GM18502 (cell line): ENCODE measurements around the gene CDC42BPG.
A peak's percentile ranks its signal among the peaks of the same experiment; 100 is the strongest.

ENCODE experiments used
- ATAC-seq: cut with Tn5 transposase; IDR thresholded peaks from one replicate; pipeline ENCODE4 v1.9.1; 2021; ENCODE audit warnings: mild to moderate bottlenecking; ENCODE audit not compliant: unreplicated experiment, poor library complexity

Gene CDC42BPG

GRCh38 chr11:64867748-64868462, 23.5 kb upstream of the CDC42BPG start:
- no peak for ATAC-seq

GRCh38 chr11:64866173-64866491, 21.7 kb upstream of the CDC42BPG start:
- ATAC-seq: no peak

GRCh38 chr11:64865286-64866172, 21.1 kb upstream of the CDC42BPG start:
- ATAC-seq: no peak

GRCh38 chr11:64864473-64865285, 20.2 kb upstream of the CDC42BPG start:
- no peak for ATAC-seq

GRCh38 chr11:64864135-64864472, 19.7 kb upstream of the CDC42BPG start:
- ATAC-seq: no peak

GRCh38 chr11:64863391-64864060, 19.1 kb upstream of the CDC42BPG start:
- no peak for ATAC-seq

GRCh38 chr11:64862987-64863390, 18.5 kb upstream of the CDC42BPG start:
- ATAC-seq: no peak

GRCh38 chr11:64861227-64861975, 16.9 kb upstream of the CDC42BPG start:
- ATAC-seq: no peak

- peak; percentile 63 for ATAC-seq
Observed at GRCh38 chr11:64859542-64860414, 15.3 kb upstream of the CDC42BPG start.

- ATAC-seq: no peak
Observed at GRCh38 chr11:64858467-64859263, 14.2 kb upstream of the CDC42BPG start.

GRCh38 chr11:64857485-64857884, 13.0 kb upstream of the CDC42BPG start:
- ATAC-seq: no peak

GRCh38 chr11:64856382-64857227, 12.2 kb upstream of the CDC42BPG start:
- no peak for ATAC-seq

- no peak for ATAC-seq
Observed at GRCh38 chr11:64855596-64856304, 11.3 kb upstream of the CDC42BPG start.

GRCh38 chr11:64854534-64855502, 10.4 kb upstream of the CDC42BPG start:
- ATAC-seq: no peak

- no peak for ATAC-seq
Observed at GRCh38 chr11:64854157-64854533, 9.7 kb upstream of the CDC42BPG start.
